ENCODE measurements around the gene KCNK15.

DNA sequence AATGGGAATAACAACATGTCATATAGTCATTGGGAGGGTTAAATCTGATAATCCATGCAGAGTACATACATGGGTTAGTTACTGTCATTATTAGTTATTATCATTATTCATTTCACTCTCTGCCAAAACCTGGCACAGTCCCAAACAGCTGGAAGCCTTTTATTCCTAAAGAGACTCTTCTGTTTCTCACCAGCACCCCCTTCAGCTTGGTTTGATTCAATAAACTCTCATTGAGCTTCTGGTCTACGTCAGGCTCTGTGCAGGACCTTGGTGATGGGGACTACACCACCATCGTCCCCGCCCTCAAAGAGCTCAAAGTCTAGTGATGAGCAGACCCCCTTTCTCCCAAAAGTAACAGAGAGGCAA, 2.3 kb downstream of the KCNK15 start:
- TF ChIP-seq, protein P1, sequence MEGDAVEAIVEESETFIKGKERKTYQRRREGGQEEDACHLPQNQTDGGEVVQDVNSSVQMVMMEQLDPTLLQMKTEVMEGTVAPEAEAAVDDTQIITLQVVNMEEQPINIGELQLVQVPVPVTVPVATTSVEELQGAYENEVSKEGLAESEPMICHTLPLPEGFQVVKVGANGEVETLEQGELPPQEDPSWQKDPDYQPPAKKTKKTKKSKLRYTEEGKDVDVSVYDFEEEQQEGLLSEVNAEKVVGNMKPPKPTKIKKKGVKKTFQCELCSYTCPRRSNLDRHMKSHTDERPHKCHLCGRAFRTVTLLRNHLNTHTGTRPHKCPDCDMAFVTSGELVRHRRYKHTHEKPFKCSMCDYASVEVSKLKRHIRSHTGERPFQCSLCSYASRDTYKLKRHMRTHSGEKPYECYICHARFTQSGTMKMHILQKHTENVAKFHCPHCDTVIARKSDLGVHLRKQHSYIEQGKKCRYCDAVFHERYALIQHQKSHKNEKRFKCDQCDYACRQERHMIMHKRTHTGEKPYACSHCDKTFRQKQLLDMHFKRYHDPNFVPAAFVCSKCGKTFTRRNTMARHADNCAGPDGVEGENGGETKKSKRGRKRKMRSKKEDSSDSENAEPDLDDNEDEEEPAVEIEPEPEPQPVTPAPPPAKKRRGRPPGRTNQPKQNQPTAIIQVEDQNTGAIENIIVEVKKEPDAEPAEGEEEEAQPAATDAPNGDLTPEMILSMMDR (IDR thresholded peaks at IDR 0.05; ENCODE audit: low read depth, low read length), result no peak
- TF ChIP-seq EZH2phosphoT487 (IDR thresholded peaks at IDR 0.05; ENCODE audit: low read depth), result no peak

All from OCI-LY3 (cell line).